GM23248 (cell line): ENCODE measurements around the gene DENND1A. TPM values are rescaled to one million over a fixed set of nuclear protein-coding genes. Genes with fewer than 3 reads are reported as not detected.
A peak's percentile ranks its signal among the peaks of the same experiment; 100 is the strongest.
"Not testable (repeated sequence)": the region's sequence is repeated elsewhere in the genome, so short reads cannot be mapped to it uniquely, and the experiment has no call there.

ENCODE experiments used
- DNase-seq: peaks from one replicate; pipeline ENCODE4 v3.0.0-alpha.2; 2015
- H2AFZ ChIP-seq: fragments of 200-600 bp; sonication (generic); 2 replicates; pipeline ENCODE4 v1.6.1; 2016; ENCODE audit warnings: antibody characterized with exemption
- H3F3A ChIP-seq: fragments of 200-600 bp; sonication (generic); 2 replicates; pipeline ENCODE4 v1.6.1; 2016; ENCODE audit warnings: mild to moderate bottlenecking, antibody characterized with exemption, mixed run types; ENCODE audit not compliant: insufficient read depth
- H3K27ac ChIP-seq: fragments of 200-600 bp; sonication (generic); 2 replicates; pipeline ENCODE4 v1.5.1; 2016; ENCODE audit warnings: mild to moderate bottlenecking
- H3K27me3 ChIP-seq: fragments of 200-600 bp; sonication (generic); replicated peaks from 2 replicates; pipeline ENCODE4 v1.6.1; 2016; ENCODE audit warnings: mild to moderate bottlenecking; ENCODE audit not compliant: insufficient read depth
- H3K36me3 ChIP-seq: fragments of 200-600 bp; sonication (generic); 2 replicates; pipeline ENCODE4 v1.6.1; 2016; ENCODE audit warnings: low read depth, mild to moderate bottlenecking
- H3K4me1 ChIP-seq: fragments of 200-600 bp; sonication (generic); 2 replicates; pipeline ENCODE4 v1.6.1; 2016; ENCODE audit warnings: mild to moderate bottlenecking; ENCODE audit not compliant: insufficient read depth
- H3K4me2 ChIP-seq: fragments of 200-600 bp; sonication (generic); one replicate; pipeline ENCODE4 v1.6.1; 2016; ENCODE audit warnings: mild to moderate bottlenecking; ENCODE audit not compliant: unreplicated experiment
- H3K4me3 ChIP-seq: fragments of 200-600 bp; sonication (generic); 2 replicates; pipeline ENCODE4 v1.5.1; 2016; ENCODE audit warnings: mild to moderate bottlenecking
- H3K79me2 ChIP-seq: fragments of 200-600 bp; sonication (generic); 2 replicates; pipeline ENCODE4 v1.6.1; 2016; ENCODE audit warnings: mild to moderate bottlenecking; ENCODE audit not compliant: insufficient read depth
- H3K9ac ChIP-seq: fragments of 200-600 bp; sonication (generic); 2 replicates; pipeline ENCODE4 v1.6.1; 2016; ENCODE audit warnings: mild to moderate bottlenecking
- H3K9me2 ChIP-seq: fragments of 200-600 bp; sonication (generic); 2 replicates; pipeline ENCODE4 v1.6.1; 2016; ENCODE audit warnings: mixed run types, mild to moderate bottlenecking, moderate library complexity; ENCODE audit not compliant: insufficient read depth
- H3K9me3 ChIP-seq: fragments of 200-600 bp; sonication (generic); one replicate; pipeline ENCODE4 v1.6.1; 2017; ENCODE audit warnings: low read depth
- H4K20me1 ChIP-seq: fragments of 200-600 bp; sonication (generic); 2 replicates; pipeline ENCODE4 v1.6.0; 2016; ENCODE audit not compliant: insufficient read depth
- EZH2 ChIP-seq: fragments of 200-600 bp; sonication (generic); IDR thresholded peaks from 2 replicates; pipeline ENCODE4 v1.6.1; 2018; ENCODE audit warnings: antibody characterized with exemption, mild to moderate bottlenecking; ENCODE audit not compliant: insufficient read depth, poor library complexity, severe bottlenecking
- EZH2phosphoT487 ChIP-seq: fragments of 200-600 bp; sonication (generic); IDR thresholded peaks from 2 replicates; pipeline ENCODE4 v1.6.1; 2018; ENCODE audit warnings: antibody characterized with exemption, moderate library complexity, mild to moderate bottlenecking, low read depth; ENCODE audit not compliant: insufficient read depth
- WGBS, 2 experiments: methylation state at CpG; one replicate each; pipeline ENCODE4 v1.1.6; 2015 to 2017; ENCODE audit warnings: low lambda C conversion rate in 2 of 2, low coverage in 1 of 2; ENCODE audit errors: missing lambda C conversion rate in 2 of 2; 5-methylcytosine and 5-hydroxymethylcytosine counted together
- in situ Hi-C: fragments of 300-500 bp; cut with MboI; formaldehyde crosslinking; loops from 2 replicates; pipeline ENCODE4 v1.15.0; 2020
- polyA plus RNA-seq: library from polyadenylated mRNA; unstranded; fragments of >200 nt; fragmentation: Nextera tagmentation; extraction: Ambion mirVana; gene quantifications from 2 replicates; pipeline ENCODE4 v1.2.1, GENCODE V29; 2016
- total RNA-seq: library from RNA; depleted of rRNA; stranded (reverse); fragments of >200 nt; shearing (Covaris generic); gene quantifications from 2 replicates; pipeline ENCODE4 v1.2.3, GENCODE V29; 2014

The DENND1A gene
- total and polyA plus RNA-seq, 2 experiments from 2014 or later = 13.2 to 16.4 TPM

DNA sequence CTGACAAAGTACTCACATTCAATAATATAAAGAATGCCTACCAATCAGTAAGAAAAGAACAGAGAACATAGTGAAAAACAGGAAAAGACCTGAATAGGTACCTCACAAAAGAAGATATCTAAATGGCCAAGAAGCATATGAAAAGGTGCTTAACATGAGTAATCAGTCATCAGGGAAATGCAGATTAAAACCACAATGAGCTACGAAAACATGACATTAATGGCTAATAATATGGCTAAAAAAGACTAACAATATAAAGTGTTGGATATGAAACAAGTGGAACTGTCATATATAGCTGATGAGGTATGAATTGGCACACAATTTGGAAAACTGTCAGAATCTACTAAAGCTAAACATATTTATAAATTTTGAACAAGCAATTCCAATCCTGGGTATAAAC, 18.9 kb downstream of the DENND1A start:
- no peaks in the 10 kb centered on the region for H3K9me2 ChIP-seq
- H3K36me3 ChIP-seq = no peaks in the 10 kb centered on the region
- no peaks in the 10 kb centered on the region for H3F3A ChIP-seq
- no peak overlapping the region for H3K4me3 ChIP-seq
- H3K9ac ChIP-seq = no peak overlapping the region
- peaks cover 62% of the 10 kb centered on the region for H3K79me2 ChIP-seq
- no peaks in the 10 kb centered on the region for H3K9me3 ChIP-seq
- DNase-seq = no peak
- no peak overlapping the region for H2AFZ ChIP-seq
- 93 to 100% methylated on average over 1 of the region's 1 CpG for WGBS, 2 experiments
- H3K27ac ChIP-seq = no peak overlapping the region
- in situ Hi-C loops = no loop called here
- TF ChIP-seq EZH2phosphoT487 (no peak), EZH2 (no peak)
- H3K4me1 ChIP-seq = no peaks in the 10 kb centered on the region
- H3K27me3 ChIP-seq = no peaks in the 10 kb centered on the region
- no peaks in the 10 kb centered on the region for H4K20me1 ChIP-seq
- H3K4me2 ChIP-seq = no peak overlapping the region

DNA sequence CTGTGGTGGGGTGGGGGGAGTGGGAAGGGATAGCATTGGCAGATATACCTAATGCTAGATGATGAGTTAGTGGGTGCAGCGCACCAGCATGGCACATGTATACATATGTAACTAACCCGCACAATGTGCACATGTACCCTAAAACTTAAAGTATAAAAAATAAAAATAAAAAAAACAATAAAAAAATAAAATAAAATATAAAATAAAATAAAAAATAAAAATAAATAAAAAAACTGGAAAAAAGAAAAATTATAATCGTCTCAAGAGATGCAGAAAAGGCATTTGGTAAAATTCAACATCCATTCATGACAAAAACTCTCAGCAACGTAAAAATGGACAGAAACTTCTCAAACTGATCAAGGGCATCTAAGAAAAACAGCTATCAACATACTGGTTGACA, 20.7 kb downstream of the DENND1A start:
- H3K79me2 ChIP-seq = peaks cover 46% of the 10 kb centered on the region
- H2AFZ ChIP-seq, H3K4me3 ChIP-seq, H3K9me2 ChIP-seq, H3K9me3 ChIP-seq, DNase-seq, in situ Hi-C loops, H3K9ac ChIP-seq, H3K4me1 ChIP-seq, H4K20me1 ChIP-seq, H3K27me3 ChIP-seq, H3K36me3 ChIP-seq, H3K4me2 ChIP-seq, H3F3A ChIP-seq, H3K27ac ChIP-seq: not testable (repeated sequence)
- WGBS, 2 experiments = 98% methylated on average over 4 of the region's 4 CpGs

DNA sequence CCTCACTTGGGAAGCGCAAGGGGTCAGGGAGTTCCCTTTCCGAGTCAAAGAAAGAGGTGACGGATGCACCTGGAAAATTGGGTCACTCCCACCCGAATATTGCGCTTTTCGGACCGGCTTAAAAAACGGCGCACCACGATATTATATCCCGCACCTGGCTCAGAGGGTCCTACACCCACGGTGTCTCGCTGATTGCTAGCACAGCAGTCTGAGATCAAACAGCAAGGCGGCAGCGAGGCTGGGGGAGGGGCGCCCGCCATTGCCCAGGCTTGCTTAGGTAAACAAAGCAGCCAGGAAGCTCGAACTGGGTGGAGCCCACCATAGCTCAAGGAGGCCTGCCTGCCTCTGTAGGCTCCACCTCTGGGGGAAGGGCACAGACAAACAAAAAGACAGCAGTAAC, 26.4 kb downstream of the DENND1A start:
- 96% methylated on average over 15 to 18 of the region's 18 CpGs for WGBS, 2 experiments
- H3K27ac ChIP-seq, in situ Hi-C loops, H3K9me3 ChIP-seq, H3K9ac ChIP-seq, H3K36me3 ChIP-seq, H3K4me3 ChIP-seq, H3F3A ChIP-seq, DNase-seq, H3K9me2 ChIP-seq, H2AFZ ChIP-seq, H3K27me3 ChIP-seq, H3K4me1 ChIP-seq, H4K20me1 ChIP-seq, H3K4me2 ChIP-seq: not testable (repeated sequence)
- peaks cover 41% of the 10 kb centered on the region for H3K79me2 ChIP-seq

DNA sequence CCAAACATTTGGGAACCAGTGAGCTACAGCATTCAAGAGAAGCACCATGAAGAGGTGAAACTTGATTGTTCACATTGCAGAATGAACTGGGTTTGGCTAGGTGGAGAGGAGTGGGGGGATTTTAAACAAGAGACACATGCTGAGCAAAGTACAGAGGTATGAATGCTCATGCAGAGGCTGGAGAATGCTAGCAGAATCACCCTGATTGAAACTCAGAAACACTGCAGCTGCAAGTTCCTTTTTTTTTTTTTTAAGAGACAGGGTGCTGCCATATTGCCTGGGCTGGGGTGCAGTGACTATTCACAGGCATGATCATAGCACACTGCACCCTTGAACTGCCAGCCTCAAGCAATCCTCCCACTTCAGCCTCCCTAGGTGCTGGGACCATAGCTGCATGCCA, 35.1 kb downstream of the DENND1A start:
- DNase-seq = no peak
- H3K9ac ChIP-seq = no peak overlapping the region
- no peaks in the 10 kb centered on the region for H3K9me3 ChIP-seq
- peaks cover 4% of the 10 kb centered on the region; the same call in 1 of the 2 replicates for H4K20me1 ChIP-seq
- H3K4me1 ChIP-seq = peaks cover 13% of the 10 kb centered on the region; the same call in 1 of the 2 replicates
- H2AFZ ChIP-seq = no peak overlapping the region
- H3K27me3 ChIP-seq = no peaks in the 10 kb centered on the region
- in situ Hi-C loops = no loop called here
- peaks cover 10% of the 10 kb centered on the region; the same call in 1 of the 2 replicates for H3F3A ChIP-seq
- H3K36me3 ChIP-seq = no peaks in the 10 kb centered on the region
- peaks cover 83% of the 10 kb centered on the region for H3K79me2 ChIP-seq
- H3K27ac ChIP-seq = no peak overlapping the region
- H3K4me3 ChIP-seq = no peak overlapping the region
- H3K4me2 ChIP-seq = no peak overlapping the region
- no peak for TF ChIP-seq EZH2
- no peak for TF ChIP-seq EZH2phosphoT487
- no peaks in the 10 kb centered on the region for H3K9me2 ChIP-seq

DNA sequence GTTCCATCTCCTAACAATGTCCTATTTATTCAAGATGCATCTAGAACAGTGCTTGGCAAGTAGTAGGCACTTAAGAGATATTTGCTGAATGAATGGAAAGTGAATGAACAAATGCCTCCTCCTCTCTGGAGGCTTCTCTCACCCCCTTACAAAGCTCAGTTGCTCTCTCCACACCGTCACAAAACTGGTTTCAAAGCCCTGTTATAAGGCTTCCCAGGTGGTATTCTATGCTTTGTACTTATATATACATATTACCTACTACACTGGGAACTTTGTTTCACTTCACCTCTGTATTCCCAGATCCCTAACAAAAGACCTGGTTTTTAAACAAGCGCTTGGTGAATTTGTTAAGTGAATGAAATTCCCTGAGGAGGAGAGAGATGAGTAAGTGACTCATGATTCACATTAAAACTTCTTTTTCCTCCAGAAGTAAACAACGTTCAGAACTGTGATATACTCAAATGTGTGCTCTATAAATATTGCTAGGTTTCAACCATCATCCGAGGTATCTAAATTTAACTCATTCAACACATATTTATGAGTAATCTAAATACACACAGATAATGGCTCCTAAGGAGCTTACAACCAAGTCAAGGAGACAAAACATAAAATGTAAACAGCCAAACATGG, 36.0 kb downstream of the DENND1A start:
- no peak for TF ChIP-seq EZH2phosphoT487
- no peak for TF ChIP-seq EZH2
- no peaks in the 10 kb centered on the region for H3K27me3 ChIP-seq
- no peaks in the 10 kb centered on the region for H3K36me3 ChIP-seq
- H3K4me3 ChIP-seq = no peak overlapping the region
- peak; percentile 75 for DNase-seq
- peaks cover 83% of the 10 kb centered on the region for H3K79me2 ChIP-seq
- 4 to 7% methylated on average over 4 of the region's 4 CpGs for WGBS, 2 experiments
- H3K9ac ChIP-seq = no peak overlapping the region
- H3K4me1 ChIP-seq = peaks cover 13% of the 10 kb centered on the region; the same call in 1 of the 2 replicates
- H3K4me2 ChIP-seq = peak overlapping the region; percentile 47
- H3K9me2 ChIP-seq = no peaks in the 10 kb centered on the region
- no peak overlapping the region for H3K27ac ChIP-seq
- no peak overlapping the region for H2AFZ ChIP-seq
- H3K9me3 ChIP-seq = no peaks in the 10 kb centered on the region
- peaks cover 4% of the 10 kb centered on the region; the same call in 1 of the 2 replicates for H4K20me1 ChIP-seq
- in situ Hi-C loops = no loop called here
- peaks cover 10% of the 10 kb centered on the region; the same call in 1 of the 2 replicates for H3F3A ChIP-seq
